ENCODE data around the gene LRRIQ3. TPM values are rescaled to one million over a fixed set of nuclear protein-coding genes. Genes with fewer than 3 reads are reported as not detected.

LRRIQ3 gene
- total RNA-seq, 1 experiment from 2014 or later, result 0.26 TPM

- Histone ChIP-seq H2AFZ (ENCODE audit: low read length) (no peak overlapping the region), H3T11ph (ENCODE audit: low read length) (no peak overlapping the region), H3K4me2 (ENCODE audit: insufficient read depth, insufficient read length, low read length) (no peak overlapping the region), H3K18ac (ENCODE audit: insufficient read length, low read depth, low read length) (no peak overlapping the region), H3K56ac (ENCODE audit: insufficient read length, low read depth, low read length) (no peak overlapping the region), H4K5ac (ENCODE audit: insufficient read length, low read depth, low read length) (no peak overlapping the region), H3K23ac (ENCODE audit: insufficient read length, low read depth, low read length) (no peak overlapping the region), H3K9ac (ENCODE audit: extremely low read depth, insufficient read length, low read length) (no peak overlapping the region), H3K14ac (ENCODE audit: insufficient read depth, low read length) (no peak overlapping the region), H3K79me2 (ENCODE audit: insufficient read depth, low read length) (no peaks in the 10 kb centered on the region), H4K91ac (ENCODE audit: insufficient read length, low read depth, low read length) (no peak overlapping the region), H2BK20ac (ENCODE audit: low read depth, low read length, poor library complexity, severe bottlenecking) (no peak overlapping the region), H3K27ac (ENCODE audit: insufficient read length, low read depth, low read length) (no peak overlapping the region), H3K4ac (ENCODE audit: low read depth, low read length) (no peak overlapping the region), H2BK12ac (ENCODE audit: insufficient read length, low read depth, low read length) (no peak overlapping the region), H3K23me2 (ENCODE audit: insufficient read length, low read depth, low read length, poor library complexity, severe bottlenecking) (no peaks in the 10 kb centered on the region), H3K27me3 (ENCODE audit: insufficient read depth, low read length) (no peaks in the 10 kb centered on the region), H2BK5ac (ENCODE audit: insufficient read length, low read length) (no peak overlapping the region), H4K8ac (replicated peaks; ENCODE audit: insufficient read length, low read depth, low read length) (no peak overlapping the region), H3K9me3 (ENCODE audit: control insufficient read depth, low read depth, low read length) (no peaks in the 10 kb centered on the region), H2AK5ac (ENCODE audit: insufficient read length, low read length) (no peak overlapping the region), H2BK15ac (ENCODE audit: low read depth, low read length) (no peak overlapping the region), H4K20me1 (ENCODE audit: control insufficient read depth, insufficient read depth, insufficient read length) (no peaks in the 10 kb centered on the region), H3K79me1 (ENCODE audit: insufficient read depth, low read depth, low read length, poor library complexity, severe bottlenecking) (no peaks in the 10 kb centered on the region), H3K4me1 (ENCODE audit: insufficient read depth, low read length) (no peaks in the 10 kb centered on the region), H2BK120ac (ENCODE audit: low read depth, low read length, poor library complexity, severe bottlenecking) (no peak overlapping the region)
- H3K4me1 Mint-ChIP-seq, result no peaks in the 10 kb centered on the region
- H3K27me3 Mint-ChIP-seq (ENCODE audit: low read depth), result no peaks in the 10 kb centered on the region
- no peaks in the 10 kb centered on the region for H3K9me3 Mint-ChIP-seq
- H3K4me3 Mint-ChIP-seq, result no peak overlapping the region
- DNase-seq, result no peak
- H3K27ac Mint-ChIP-seq, result no peak overlapping the region
- WGBS (ENCODE audit: extremely low coverage, insufficient read length, low lambda C conversion rate), result no CpG with 5 or more reads among the region's 2 CpGs
- no peak for TF ChIP-seq CTCF (conservative IDR thresholded peaks at IDR 0.05)
- no peaks in the 10 kb centered on the region for H3K36me3 Mint-ChIP-seq (ENCODE audit: insufficient read depth in 1 of 3, low read depth in 3 of 3)
These were observed 7.3 kb upstream of the LRRIQ3 start for GRCh38 chr1:74205266-74205665.

Data from H9 (cell line).